Activated CD4-positive, alpha-beta memory T cell treated with anti-CD3 and anti-CD28 coated beads for 36 hours (primary cell): ENCODE results near the gene FAAH. TPM values are rescaled to one million over a fixed set of nuclear protein-coding genes. Genes with fewer than 3 reads are reported as not detected.
"Not testable (repeated sequence)": the region's sequence is repeated elsewhere in the genome, so short reads cannot be mapped to it uniquely, and the experiment has no call there.

Source experiments
- CTCF ChIA-PET: fragments of 350-600 bp; sonication (Branson Sonifier 250); formaldehyde crosslinking; loops from one replicate; lab custom pipeline; 2021; ENCODE audit warnings: antibody characterized with exemption, inconsistent platforms; lab: Charles Lee
- POLR2A ChIA-PET: fragments of 350-600 bp; sonication (Branson Sonifier 250); formaldehyde crosslinking; loops from one replicate; lab custom pipeline; 2021; ENCODE audit warnings: antibody characterized with exemption; lab: Charles Lee
- DNase-seq: peaks from one replicate; pipeline ENCODE4 v3.0.0-alpha.2; 2020
- H3K27ac Mint-ChIP-seq: one replicate; pipeline ENCODE4 v1.8.0; 2021; ENCODE audit warnings: mixed read lengths
- H3K27me3 Mint-ChIP-seq: one replicate; pipeline ENCODE4 v1.8.0; 2021; ENCODE audit warnings: mixed read lengths
- H3K36me3 Mint-ChIP-seq: one replicate; pipeline ENCODE4 v1.8.0; 2021; ENCODE audit warnings: mixed read lengths
- H3K4me1 Mint-ChIP-seq: one replicate; pipeline ENCODE4 v1.8.0; 2021; ENCODE audit warnings: low read depth, mixed read lengths
- H3K4me3 Mint-ChIP-seq: one replicate; pipeline ENCODE4 v1.8.0; 2021; ENCODE audit warnings: mild to moderate bottlenecking, mixed read lengths
- H3K9me3 Mint-ChIP-seq: one replicate; pipeline ENCODE4 v1.8.0; 2021; ENCODE audit warnings: mixed read lengths
- intact Hi-C: fragments of 100-400 bp; cut with micrococcal nuclease; formaldehyde crosslinking; loops from one replicate; pipeline ENCODE4 v1.15.1; 2023
- total RNA-seq, 2 experiments: library from RNA; stranded (reverse); gene quantifications; one replicate each; pipeline ENCODE4 v1.2.3, GENCODE V29; 2021

FAAH gene
- 1 to 10 TPM; 4.4 to 5.3 TPM for total RNA-seq

- Mint-ChIP-seq H3K27me3 (peaks cover 20% of the 10 kb centered on the region), H3K27ac (no peak within 1 kb of the TSS), H3K36me3 (peaks cover 22% of the 10 kb centered on the region), H3K4me3 (peak within 1 kb of the TSS; percentile 54), H3K9me3 (peaks cover 16% of the 10 kb centered on the region), H3K4me1 (peaks cover 9% of the 10 kb centered on the region)
- peak; percentile 53 for DNase-seq
- POLR2A ChIA-PET, result no interaction called here
- CTCF ChIA-PET, result no interaction called here
- intact Hi-C loops, result no loop called here
Measured at GRCh38 chr1:46394108-46394871, at the start of gene FAAH. TSS of gene FAAH (plus strand) at chr1:46394317. CDS start at chr1:46394349, 32 bp downstream.

- ChIA-PET POLR2A (interaction anchor here (1.2 kb wide), 1 partner anchor 9 kb away, joined by 3 read pairs; no protein-coding TSS in a partner anchor), CTCF (interaction anchor here (1.5 kb wide), 1 partner anchor 41 kb away, joined by 5 read pairs; the partner anchor contains the start of genes LRRC41 and UQCRH)
- H3K4me3 Mint-ChIP-seq, result no peak overlapping the region
- peaks cover 41% of the 10 kb centered on the region for H3K36me3 Mint-ChIP-seq
- intact Hi-C loops, result loop anchor here (10.0 kb wide), 1 partner anchor 260 kb away; the partner anchor contains the start of gene MKNK1
- no peak for DNase-seq
- no peak overlapping the region for H3K27ac Mint-ChIP-seq
- no peaks in the 10 kb centered on the region for H3K27me3 Mint-ChIP-seq
- H3K4me1 Mint-ChIP-seq, result peaks cover 50% of the 10 kb centered on the region
- H3K9me3 Mint-ChIP-seq, result no peaks in the 10 kb centered on the region
Measured at GRCh38 chr1:46344481-46344880, 49.6 kb upstream of the FAAH start.

- H3K4me1 Mint-ChIP-seq, result peaks cover 48% of the 10 kb centered on the region
- peaks cover 49% of the 10 kb centered on the region for H3K36me3 Mint-ChIP-seq
- no peak for DNase-seq
- ChIA-PET CTCF (interaction anchor here (1.5 kb wide), 1 partner anchor 42 kb away, joined by 5 read pairs; the partner anchor contains the start of genes LRRC41 and UQCRH), POLR2A (interaction anchor here (1.2 kb wide), 1 partner anchor 8 kb away, joined by 3 read pairs; no protein-coding TSS in a partner anchor)
- no peaks in the 10 kb centered on the region for H3K27me3 Mint-ChIP-seq
- no peaks in the 10 kb centered on the region for H3K9me3 Mint-ChIP-seq
- H3K27ac Mint-ChIP-seq, result peak overlapping the region; percentile 13
- intact Hi-C loops, result loop anchor here (10.0 kb wide), 1 partner anchor 260 kb away; the partner anchor contains the start of gene MKNK1
- no peak overlapping the region for H3K4me3 Mint-ChIP-seq
Measured at GRCh38 chr1:46345281-46345680, 48.8 kb upstream of the FAAH start.

GRCh38 chr1:46352363-46352762, 41.8 kb upstream of the FAAH start:
- H3K27ac Mint-ChIP-seq, result no peak overlapping the region
- no peaks in the 10 kb centered on the region for H3K27me3 Mint-ChIP-seq
- intact Hi-C loops, result no loop called here
- H3K36me3 Mint-ChIP-seq, result peaks cover 42% of the 10 kb centered on the region
- DNase-seq, result no peak
- H3K4me1 Mint-ChIP-seq, result peaks cover 8% of the 10 kb centered on the region
- H3K9me3 Mint-ChIP-seq, result no peaks in the 10 kb centered on the region
- no peak overlapping the region for H3K4me3 Mint-ChIP-seq
- ChIA-PET CTCF (interaction anchor here (0.9 kb wide), 1 partner anchor 12 kb away, joined by 4 read pairs; the partner anchor contains the start of gene NSUN4), POLR2A (no interaction called here)

GRCh38 chr1:46355920-46356319, 38.2 kb upstream of the FAAH start:
- H3K27ac Mint-ChIP-seq, POLR2A ChIA-PET: not testable (repeated sequence)

GRCh38 chr1:46362158-46362557, 32.0 kb upstream of the FAAH start:
- H3K4me3 Mint-ChIP-seq, result no peak overlapping the region
- ChIA-PET POLR2A (no interaction called here), CTCF (interaction anchor here (1.1 kb wide), 1 partner anchor 14 kb away, joined by 6 read pairs; no protein-coding TSS in a partner anchor)
- no peaks in the 10 kb centered on the region for H3K9me3 Mint-ChIP-seq
- no peaks in the 10 kb centered on the region for H3K27me3 Mint-ChIP-seq
- no peak overlapping the region for H3K27ac Mint-ChIP-seq
- no peak for DNase-seq
- H3K36me3 Mint-ChIP-seq, result peaks cover 31% of the 10 kb centered on the region
- H3K4me1 Mint-ChIP-seq, result no peaks in the 10 kb centered on the region
- intact Hi-C loops, result no loop called here

More at GRCh38 chr1:46355920-46356319, 38.2 kb upstream of the FAAH start:
- intact Hi-C loops, H3K4me3 Mint-ChIP-seq, H3K4me1 Mint-ChIP-seq, H3K9me3 Mint-ChIP-seq, DNase-seq, H3K27me3 Mint-ChIP-seq: not testable (repeated sequence)
- CTCF ChIA-PET, result interaction anchor here (0.7 kb wide), 1 partner anchor 62 kb away, joined by 3 read pairs; no protein-coding TSS in a partner anchor
- peaks cover 30% of the 10 kb centered on the region for H3K36me3 Mint-ChIP-seq

GRCh38 chr1:46363121-46363520, 31.0 kb upstream of the FAAH start:
- CTCF ChIA-PET, result no interaction called here
- intact Hi-C loops, result no loop called here
- no peak overlapping the region for H3K27ac Mint-ChIP-seq

GRCh38 chr1:46364612-46365011, 29.5 kb upstream of the FAAH start:
- no peak for DNase-seq
- H3K27ac Mint-ChIP-seq, result no peak overlapping the region
- H3K4me3 Mint-ChIP-seq, result no peak overlapping the region
- intact Hi-C loops, result no loop called here
- H3K4me1 Mint-ChIP-seq, result peaks cover 3% of the 10 kb centered on the region
- ChIA-PET CTCF (no interaction called here), POLR2A (interaction anchor here (0.6 kb wide), 1 partner anchor 12 kb away, joined by 4 read pairs; no protein-coding TSS in a partner anchor)
- no peaks in the 10 kb centered on the region for H3K27me3 Mint-ChIP-seq
- H3K9me3 Mint-ChIP-seq, result no peaks in the 10 kb centered on the region
- H3K36me3 Mint-ChIP-seq, result peaks cover 30% of the 10 kb centered on the region

More at GRCh38 chr1:46363121-46363520, 31.0 kb upstream of the FAAH start:
- DNase-seq, result no peak
- Mint-ChIP-seq H3K9me3 (no peaks in the 10 kb centered on the region), H3K27me3 (no peaks in the 10 kb centered on the region), H3K36me3 (peaks cover 30% of the 10 kb centered on the region), H3K4me1 (no peaks in the 10 kb centered on the region), H3K4me3 (no peak overlapping the region)
- POLR2A ChIA-PET, result no interaction called here

GRCh38 chr1:46365796-46366195, 28.3 kb upstream of the FAAH start:
- H3K9me3 Mint-ChIP-seq, H3K4me1 Mint-ChIP-seq, intact Hi-C loops, CTCF ChIA-PET, H3K4me3 Mint-ChIP-seq, H3K27me3 Mint-ChIP-seq, H3K27ac Mint-ChIP-seq, POLR2A ChIA-PET, DNase-seq: not testable (repeated sequence)
- H3K36me3 Mint-ChIP-seq, result peaks cover 31% of the 10 kb centered on the region

GRCh38 chr1:46367072-46367471, 27.0 kb upstream of the FAAH start:
- ChIA-PET CTCF (interaction anchor here (1.0 kb wide), 1 partner anchor 18 kb away, joined by 4 read pairs; no protein-coding TSS in a partner anchor), POLR2A (no interaction called here)
- no peak overlapping the region for H3K4me3 Mint-ChIP-seq
- H3K9me3 Mint-ChIP-seq, result no peaks in the 10 kb centered on the region
- peaks cover 33% of the 10 kb centered on the region for H3K36me3 Mint-ChIP-seq
- peaks cover 10% of the 10 kb centered on the region for H3K4me1 Mint-ChIP-seq
- H3K27ac Mint-ChIP-seq, result no peak overlapping the region
- H3K27me3 Mint-ChIP-seq, result no peaks in the 10 kb centered on the region
- DNase-seq, result no peak
- intact Hi-C loops, result no loop called here

GRCh38 chr1:46367701-46368100, 26.4 kb upstream of the FAAH start:
- DNase-seq, H3K9me3 Mint-ChIP-seq, H3K4me1 Mint-ChIP-seq, POLR2A ChIA-PET, H3K27ac Mint-ChIP-seq, H3K4me3 Mint-ChIP-seq, intact Hi-C loops, H3K27me3 Mint-ChIP-seq: not testable (repeated sequence)
- peaks cover 34% of the 10 kb centered on the region for H3K36me3 Mint-ChIP-seq
- CTCF ChIA-PET, result interaction anchor here (0.6 to 1.0 kb wide), 2 partner anchors 19 to 29 kb away, joined by 3 to 4 read pairs; no protein-coding TSS in a partner anchor

GRCh38 chr1:46368791-46369190, 25.3 kb upstream of the FAAH start:
- POLR2A ChIA-PET, result no interaction called here
- H3K4me3 Mint-ChIP-seq, result no peak overlapping the region
- intact Hi-C loops, result no loop called here
- no peak overlapping the region for H3K27ac Mint-ChIP-seq
- H3K9me3 Mint-ChIP-seq, result no peaks in the 10 kb centered on the region
- no peaks in the 10 kb centered on the region for H3K27me3 Mint-ChIP-seq
- peaks cover 34% of the 10 kb centered on the region for H3K36me3 Mint-ChIP-seq
- H3K4me1 Mint-ChIP-seq, result peaks cover 10% of the 10 kb centered on the region
- DNase-seq, result no peak
- CTCF ChIA-PET, result no interaction called here
